GM12874 (cell line): ENCODE results near the gene CFAP92.

Experiments
- CTCF ChIP-seq: IDR thresholded peaks from 2 replicates; pipeline ENCODE4 v1.5.1; 2011; ENCODE audit warnings: low read depth, mild to moderate bottlenecking, control low read depth, low read length, moderate library complexity; ENCODE audit not compliant: insufficient read depth

CFAP92 gene

GRCh38 chr3:129023909-129024308, 30.0 kb upstream of the CFAP92 start:
- no peak for TF ChIP-seq CTCF

GRCh38 chr3:129023008-129023358, 29.1 kb upstream of the CFAP92 start:
- TF ChIP-seq CTCF = no peak

GRCh38 chr3:129022114-129023007, 28.5 kb upstream of the CFAP92 start:
- TF ChIP-seq CTCF = no peak

- TF ChIP-seq CTCF = no peak
Measured at GRCh38 chr3:129021140-129021551, 27.3 kb upstream of the CFAP92 start.

GRCh38 chr3:129020691-129021090, 26.8 kb upstream of the CFAP92 start:
- TF ChIP-seq CTCF = no peak

- no peak for TF ChIP-seq CTCF
Measured at GRCh38 chr3:129019266-129019665, 25.4 kb upstream of the CFAP92 start.

GRCh38 chr3:129018751-129019150, 24.9 kb upstream of the CFAP92 start:
- no peak for TF ChIP-seq CTCF

GRCh38 chr3:129018271-129018670, 24.4 kb upstream of the CFAP92 start:
- no peak for TF ChIP-seq CTCF
